ENCODE data around the gene MX2.

Gene MX2

GRCh38 chr21:41441546-41441945, 79.7 kb downstream of the MX2 start:
- Histone ChIP-seq H3K4me1 (ENCODE audit: control insufficient read depth, insufficient read depth, low read length) (no peaks in the 10 kb centered on the region), H3K9me3 (ENCODE audit: control insufficient read depth, insufficient read depth, low read length) (no peaks in the 10 kb centered on the region), H3K4me3 (ENCODE audit: low read depth, low read length) (no peak overlapping the region), H3K36me3 (ENCODE audit: control insufficient read depth, insufficient read depth, low read length) (peaks cover 8% of the 10 kb centered on the region), H3K27me3 (ENCODE audit: control insufficient read depth, insufficient read depth, low read length) (no peaks in the 10 kb centered on the region), H3K9ac (ENCODE audit: low read depth, low read length) (no peak overlapping the region)

- Histone ChIP-seq H3K9ac (ENCODE audit: low read depth, low read length) (no peak overlapping the region), H3K4me3 (ENCODE audit: low read depth, low read length) (no peak overlapping the region), H3K27me3 (ENCODE audit: control insufficient read depth, insufficient read depth, low read length) (no peaks in the 10 kb centered on the region), H3K4me1 (ENCODE audit: control insufficient read depth, insufficient read depth, low read length) (no peaks in the 10 kb centered on the region), H3K36me3 (ENCODE audit: control insufficient read depth, insufficient read depth, low read length) (peaks cover 6% of the 10 kb centered on the region), H3K9me3 (ENCODE audit: control insufficient read depth, insufficient read depth, low read length) (no peaks in the 10 kb centered on the region)
Measured at GRCh38 chr21:41442481-41443186, 80.8 kb downstream of the MX2 start.

- Histone ChIP-seq H3K9me3 (ENCODE audit: control insufficient read depth, insufficient read depth, low read length) (no peaks in the 10 kb centered on the region), H3K4me3 (ENCODE audit: low read depth, low read length) (no peak overlapping the region), H3K36me3 (ENCODE audit: control insufficient read depth, insufficient read depth, low read length) (peaks cover 6% of the 10 kb centered on the region), H3K9ac (ENCODE audit: low read depth, low read length) (no peak overlapping the region), H3K4me1 (ENCODE audit: control insufficient read depth, insufficient read depth, low read length) (no peaks in the 10 kb centered on the region), H3K27me3 (ENCODE audit: control insufficient read depth, insufficient read depth, low read length) (no peaks in the 10 kb centered on the region)
Measured at GRCh38 chr21:41443562-41443961, 81.7 kb downstream of the MX2 start.

DNA sequence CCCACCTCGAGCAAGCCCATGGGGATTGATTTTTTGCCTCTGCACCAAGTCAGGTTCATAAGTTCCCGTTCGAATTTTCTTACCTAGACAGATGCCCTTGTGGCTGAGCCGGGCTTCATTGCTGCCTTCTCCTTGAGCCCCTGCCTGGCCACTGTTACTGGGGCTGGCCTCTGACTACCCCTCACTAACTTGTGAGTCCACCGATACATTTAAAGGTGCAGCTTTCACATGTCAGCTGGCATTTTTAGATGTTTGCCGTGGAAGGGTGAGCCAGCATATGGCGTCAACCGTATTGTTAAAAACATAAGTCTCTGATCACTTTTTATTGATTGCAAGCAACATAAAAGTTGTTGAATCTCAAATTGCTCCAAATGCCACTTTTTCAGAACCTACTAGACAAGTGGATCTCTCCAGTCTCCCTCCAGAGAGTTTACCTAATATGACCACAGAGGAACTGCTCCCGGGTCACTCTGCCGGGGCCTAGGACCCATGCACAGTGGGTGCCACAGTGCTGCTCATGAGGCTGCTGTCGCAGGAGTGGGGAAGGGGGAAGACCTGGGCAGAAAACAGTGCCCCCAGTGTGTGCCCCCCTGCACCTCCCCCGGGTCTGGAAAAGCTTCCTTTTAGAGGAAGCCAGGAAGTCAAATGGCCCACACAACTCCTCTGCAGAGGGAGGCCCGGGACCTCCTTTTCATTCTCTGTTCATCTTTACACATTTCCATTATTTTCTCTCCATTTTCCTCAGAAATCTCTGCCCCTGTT, 83.1 kb downstream of the MX2 start:
- Histone ChIP-seq H3K27me3 (ENCODE audit: control insufficient read depth, insufficient read depth, low read length) (no peaks in the 10 kb centered on the region), H3K9ac (ENCODE audit: low read depth, low read length) (no peak overlapping the region), H3K36me3 (ENCODE audit: control insufficient read depth, insufficient read depth, low read length) (peaks cover 6% of the 10 kb centered on the region), H3K4me1 (ENCODE audit: control insufficient read depth, insufficient read depth, low read length) (no peaks in the 10 kb centered on the region), H3K4me3 (ENCODE audit: low read depth, low read length) (no peak overlapping the region), H3K9me3 (ENCODE audit: control insufficient read depth, insufficient read depth, low read length) (no peaks in the 10 kb centered on the region)

DNA sequence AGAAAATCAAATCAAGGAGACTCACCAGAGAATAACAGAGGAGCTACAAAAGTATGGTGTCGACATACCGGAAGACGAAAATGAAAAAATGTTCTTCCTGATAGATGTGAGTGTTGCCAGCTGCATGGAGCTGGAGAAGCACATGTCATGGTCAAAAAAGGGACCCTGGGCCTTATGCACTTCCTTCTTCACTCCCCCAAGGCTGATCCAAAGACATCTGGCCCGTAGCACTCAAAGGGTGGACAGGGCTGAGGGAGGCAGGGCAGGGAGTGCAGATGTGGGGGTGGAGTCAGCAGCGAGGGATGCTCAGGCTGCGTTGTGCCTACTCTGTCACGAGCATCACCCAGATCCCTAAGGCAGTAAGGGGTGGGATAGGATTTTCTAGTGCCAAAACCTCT, 83.6 kb downstream of the MX2 start:
- Histone ChIP-seq H3K27me3 (ENCODE audit: control insufficient read depth, insufficient read depth, low read length) (no peaks in the 10 kb centered on the region), H3K9ac (ENCODE audit: low read depth, low read length) (no peak overlapping the region), H3K4me1 (ENCODE audit: control insufficient read depth, insufficient read depth, low read length) (no peaks in the 10 kb centered on the region), H3K36me3 (ENCODE audit: control insufficient read depth, insufficient read depth, low read length) (peaks cover 6% of the 10 kb centered on the region), H3K9me3 (ENCODE audit: control insufficient read depth, insufficient read depth, low read length) (no peaks in the 10 kb centered on the region), H3K4me3 (ENCODE audit: low read depth, low read length) (no peak overlapping the region)

- no peaks in the 10 kb centered on the region for H3K27me3 ChIP-seq (ENCODE audit: control insufficient read depth, insufficient read depth, low read length)
- H3K9me3 ChIP-seq (ENCODE audit: control insufficient read depth, insufficient read depth, low read length), result no peaks in the 10 kb centered on the region
- H3K4me1 ChIP-seq (ENCODE audit: control insufficient read depth, insufficient read depth, low read length), result no peaks in the 10 kb centered on the region
- no peak overlapping the region for H3K4me3 ChIP-seq (ENCODE audit: low read depth, low read length)
- H3K9ac ChIP-seq (ENCODE audit: low read depth, low read length), result no peak overlapping the region
- peaks cover 2% of the 10 kb centered on the region for H3K36me3 ChIP-seq (ENCODE audit: control insufficient read depth, insufficient read depth, low read length)
Measured at GRCh38 chr21:41446586-41446985, 84.8 kb downstream of the MX2 start.

- H3K36me3 ChIP-seq (ENCODE audit: control insufficient read depth, insufficient read depth, low read length), result peaks cover 2% of the 10 kb centered on the region
- no peak overlapping the region for H3K9ac ChIP-seq (ENCODE audit: low read depth, low read length)
- H3K27me3 ChIP-seq (ENCODE audit: control insufficient read depth, insufficient read depth, low read length), result no peaks in the 10 kb centered on the region
- no peaks in the 10 kb centered on the region for H3K9me3 ChIP-seq (ENCODE audit: control insufficient read depth, insufficient read depth, low read length)
- H3K4me1 ChIP-seq (ENCODE audit: control insufficient read depth, insufficient read depth, low read length), result no peaks in the 10 kb centered on the region
- no peak overlapping the region for H3K4me3 ChIP-seq (ENCODE audit: low read depth, low read length)
Measured at GRCh38 chr21:41447356-41447755, 85.5 kb downstream of the MX2 start.

DNA sequence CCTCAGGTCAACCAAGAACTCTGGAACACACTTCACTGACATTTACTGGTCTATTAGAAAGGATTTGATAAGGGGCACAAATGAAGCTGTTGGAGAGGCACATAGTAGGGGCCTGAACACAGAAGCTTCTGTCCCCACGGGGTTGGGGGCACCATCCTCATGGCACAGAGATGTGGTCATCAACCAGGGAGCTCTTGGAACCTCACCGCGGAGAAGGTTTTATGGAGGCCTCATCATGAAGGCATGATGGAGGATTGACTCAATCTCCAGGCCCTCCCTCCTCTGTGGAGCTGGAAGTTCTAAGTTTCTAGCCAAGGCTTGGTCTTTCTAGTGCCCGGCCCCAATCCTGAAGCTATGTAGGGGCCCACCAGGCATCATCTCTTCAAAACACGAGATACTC, 87.8 kb downstream of the MX2 start:
- no peaks in the 10 kb centered on the region for H3K9me3 ChIP-seq (ENCODE audit: control insufficient read depth, insufficient read depth, low read length)
- no peak overlapping the region for H3K9ac ChIP-seq (ENCODE audit: low read depth, low read length)
- no peak overlapping the region for H3K4me3 ChIP-seq (ENCODE audit: low read depth, low read length)
- no peaks in the 10 kb centered on the region for H3K27me3 ChIP-seq (ENCODE audit: control insufficient read depth, insufficient read depth, low read length)
- H3K36me3 ChIP-seq (ENCODE audit: control insufficient read depth, insufficient read depth, low read length), result peaks cover 2% of the 10 kb centered on the region
- peaks cover 7% of the 10 kb centered on the region for H3K4me1 ChIP-seq (ENCODE audit: control insufficient read depth, insufficient read depth, low read length)

DNA sequence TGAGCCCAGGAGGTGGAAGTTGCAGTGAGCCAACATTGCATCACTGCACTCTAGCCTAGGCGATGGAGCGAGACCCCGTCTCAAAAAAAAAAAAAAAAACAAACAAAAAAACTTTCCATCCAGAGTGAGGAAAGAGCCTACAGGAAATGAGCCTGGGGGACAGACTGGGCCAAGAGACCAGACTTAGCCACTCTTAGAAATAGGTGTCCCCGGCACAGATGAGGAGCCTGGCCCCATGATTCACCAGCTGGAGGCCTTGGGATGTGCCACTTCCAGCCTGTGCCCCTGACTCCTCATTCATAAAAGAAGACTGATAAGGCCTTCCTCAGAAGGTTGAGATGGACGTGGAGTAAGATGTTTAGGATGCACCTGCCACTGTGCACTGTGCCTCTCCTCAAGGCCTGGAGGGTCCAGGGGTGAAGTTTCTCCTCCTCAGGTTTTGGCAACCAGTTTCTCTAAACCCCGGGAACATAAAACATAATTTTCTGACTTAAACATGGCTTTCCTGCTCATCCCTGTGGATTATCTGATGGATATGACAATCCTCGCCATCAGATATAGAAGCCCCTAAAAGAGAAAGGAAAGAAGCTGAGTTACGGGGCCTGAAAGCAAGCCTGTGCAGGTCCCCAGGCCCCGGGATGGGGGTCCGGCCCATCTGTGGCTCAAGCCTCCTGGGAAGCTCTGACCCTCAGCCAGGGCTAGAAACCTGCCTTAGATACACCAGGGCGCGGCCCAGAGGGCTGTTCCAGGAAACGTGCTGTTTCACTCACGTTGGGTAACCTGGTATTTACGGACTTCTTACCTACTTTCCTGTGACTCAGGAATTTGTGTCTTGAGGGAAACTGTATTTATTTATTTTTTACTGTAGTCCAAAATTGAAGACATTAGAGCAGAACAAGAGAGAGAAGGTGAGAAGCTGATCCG, 90.2 kb downstream of the MX2 start:
- Histone ChIP-seq H3K9me3 (ENCODE audit: control insufficient read depth, insufficient read depth, low read length) (no peaks in the 10 kb centered on the region), H3K36me3 (ENCODE audit: control insufficient read depth, insufficient read depth, low read length) (no peaks in the 10 kb centered on the region), H3K9ac (ENCODE audit: low read depth, low read length) (no peak overlapping the region), H3K4me1 (ENCODE audit: control insufficient read depth, insufficient read depth, low read length) (peaks cover 7% of the 10 kb centered on the region), H3K27me3 (ENCODE audit: control insufficient read depth, insufficient read depth, low read length) (no peaks in the 10 kb centered on the region), H3K4me3 (ENCODE audit: low read depth, low read length) (no peak overlapping the region)

- Histone ChIP-seq H3K4me1 (ENCODE audit: control insufficient read depth, insufficient read depth, low read length) (peaks cover 7% of the 10 kb centered on the region), H3K9ac (ENCODE audit: low read depth, low read length) (no peak overlapping the region)
Measured at GRCh38 chr21:41453198-41453597, 91.4 kb downstream of the MX2 start.

DNA sequence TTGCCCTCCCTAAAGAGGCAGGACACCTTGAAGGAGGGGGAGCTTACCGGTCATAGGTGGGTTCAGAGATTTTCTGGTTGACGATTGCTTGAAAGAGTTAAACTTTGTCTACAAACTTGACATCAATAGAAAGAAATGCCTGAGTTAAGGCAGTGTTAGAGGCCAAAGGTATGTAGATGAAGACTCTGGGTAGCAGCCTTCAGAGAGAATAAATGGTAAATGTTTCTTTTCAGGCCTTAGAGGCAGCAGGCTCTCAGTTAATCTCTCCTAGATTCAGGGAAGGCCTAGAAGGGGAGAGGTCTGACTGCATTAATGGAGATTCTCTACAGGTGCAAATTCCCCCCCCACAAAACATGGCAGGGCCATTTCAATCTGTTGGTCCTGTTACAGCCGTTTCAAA, 91.9 kb downstream of the MX2 start:
- Histone ChIP-seq H3K9me3 (ENCODE audit: control insufficient read depth, insufficient read depth, low read length) (no peaks in the 10 kb centered on the region), H3K4me1 (ENCODE audit: control insufficient read depth, insufficient read depth, low read length) (peaks cover 7% of the 10 kb centered on the region), H3K36me3 (ENCODE audit: control insufficient read depth, insufficient read depth, low read length) (no peaks in the 10 kb centered on the region), H3K9ac (ENCODE audit: low read depth, low read length) (no peak overlapping the region), H3K4me3 (ENCODE audit: low read depth, low read length) (no peak overlapping the region), H3K27me3 (ENCODE audit: control insufficient read depth, insufficient read depth, low read length) (no peaks in the 10 kb centered on the region)

More at GRCh38 chr21:41453198-41453597, 91.4 kb downstream of the MX2 start:
- no peaks in the 10 kb centered on the region for H3K36me3 ChIP-seq (ENCODE audit: control insufficient read depth, insufficient read depth, low read length)
- H3K9me3 ChIP-seq (ENCODE audit: control insufficient read depth, insufficient read depth, low read length), result no peaks in the 10 kb centered on the region
- H3K4me3 ChIP-seq (ENCODE audit: low read depth, low read length), result no peak overlapping the region
- H3K27me3 ChIP-seq (ENCODE audit: control insufficient read depth, insufficient read depth, low read length), result no peaks in the 10 kb centered on the region

Measured in iPS-15b (cell line).